Small intestine (tissue), 7 donors: ENCODE measurements around the gene CTSW. TPM values are rescaled to one million over a fixed set of nuclear protein-coding genes. Genes with fewer than 3 reads are reported as not detected.

ENCODE experiments used
- DNase-seq, 2 donors: peaks; one replicate each; pipeline versions ENCODE4 v3.0.0 to v3.0.0-alpha.2; 2013
- FAIRE-seq: peaks from 2 replicates; lab custom pipeline; 2012; peaks lifted over from hg19 to GRCh38; lab: Jason Lieb, UNC
- H3K27ac ChIP-seq, 3 donors: one replicate each; pipeline ENCODE4 v1.5.1; 2013; ENCODE audit warnings: low read length in 2 of 3, mild to moderate bottlenecking in 2 of 3, control low read depth in 1 of 3, inconsistent platforms in 1 of 3, low read depth in 1 of 3, moderate library complexity in 1 of 3
- H3K27me3 ChIP-seq, 3 donors: one replicate each; pipeline ENCODE4 v1.6.1; 2013; ENCODE audit warnings: low read length in 3 of 3, inconsistent platforms in 1 of 3; ENCODE audit not compliant: control insufficient read depth in 3 of 3, insufficient read depth in 3 of 3
- H3K36me3 ChIP-seq, 3 donors: one replicate each; pipeline ENCODE4 v1.6.1; 2013; ENCODE audit warnings: low read length in 3 of 3, inconsistent platforms in 1 of 3, low read depth in 1 of 3, mild to moderate bottlenecking in 1 of 3, moderate library complexity in 1 of 3; ENCODE audit not compliant: control insufficient read depth in 3 of 3, insufficient read depth in 2 of 3
- H3K4me1 ChIP-seq, 3 donors: one replicate each; pipeline ENCODE4 v1.6.1; 2013; ENCODE audit warnings: low read length in 2 of 3, inconsistent platforms in 1 of 3, low read depth in 1 of 3, mild to moderate bottlenecking in 1 of 3, moderate library complexity in 1 of 3; ENCODE audit not compliant: control insufficient read depth in 3 of 3, insufficient read depth in 2 of 3
- H3K4me3 ChIP-seq, 3 donors: one replicate each; pipeline ENCODE4 v1.5.1; 2013; ENCODE audit warnings: low read length in 3 of 3, control low read depth in 1 of 3, inconsistent platforms in 1 of 3, low read depth in 1 of 3, mild to moderate bottlenecking in 1 of 3, moderate library complexity in 1 of 3
- H3K9me3 ChIP-seq, 2 donors: one replicate each; pipeline ENCODE4 v1.6.1; 2013; ENCODE audit warnings: low read depth in 1 of 2, low read length in 1 of 2; ENCODE audit not compliant: control insufficient read depth in 2 of 2, insufficient read depth in 1 of 2
- WGBS, 3 donors: extraction: QIAGEN DNeasy Blood & Tissue Kit; methylation state at CpG; one replicate each; pipeline ENCODE4 v1.1.7; 2013; 5-methylcytosine and 5-hydroxymethylcytosine counted together
- polyA plus RNA-seq, 4 donors: library from polyadenylated mRNA; stranded (reverse) in 3 of 4; unstranded in 1 of 4; fragments of 200-250 nt in 3 of 4; fragments of 120-200 nt in 1 of 4; gene quantifications; one replicate each; pipeline versions ENCODE4 v1.2.1 to v1.2.3, GENCODE V29; 2013
- donor health status: healthy with polysubstance abuse.
- donor health status: control.
- donor health status: control.
- donor health status: Bipolar disorder and iron deficiency.
- donor health status: healthy.

The CTSW gene
- polyA plus RNA-seq, 4 donors, result 0.43 to 3.5 (median 1.1) TPM

DNA sequence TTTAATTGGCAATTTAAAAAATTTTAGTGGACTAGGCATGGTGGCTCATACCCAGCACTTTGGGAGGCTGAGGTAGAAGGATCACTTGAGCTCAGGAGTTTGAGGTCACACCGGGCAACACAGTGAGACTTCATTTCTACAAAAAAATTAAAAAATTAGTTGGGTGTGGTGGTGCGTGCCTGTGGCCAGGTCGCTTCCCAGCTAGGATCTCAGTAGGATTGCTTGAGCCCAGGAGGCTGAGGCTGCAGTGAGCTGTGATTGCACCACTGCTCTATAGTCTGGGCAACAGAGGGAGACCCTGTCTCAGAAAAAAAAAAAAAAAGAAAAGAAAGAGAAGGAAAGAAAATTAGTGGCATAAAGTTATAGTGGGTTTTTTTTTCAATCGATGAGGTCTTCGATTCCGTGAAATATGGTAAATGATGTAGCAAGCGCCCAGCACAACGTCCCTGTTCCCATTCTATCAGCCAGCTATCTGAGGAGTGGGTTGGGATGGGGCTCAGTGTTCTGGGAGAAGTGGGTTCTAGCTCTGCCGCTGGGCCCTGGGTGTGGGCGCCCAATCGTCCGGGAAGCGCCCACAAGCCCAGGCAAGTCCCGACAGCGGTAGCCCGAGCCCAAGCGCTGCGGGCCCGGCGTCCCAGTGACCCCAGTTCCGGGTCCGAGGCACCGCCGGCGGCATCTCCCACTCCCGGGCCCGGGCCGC is 19.2 kb downstream of the CTSW start:
- peaks cover 0 to 76% (median 0%) of the 10 kb centered on the region in 3 donors for H3K27me3 ChIP-seq
- 25 to 40% (median 38%) methylated on average over 15 to 28 of the region's 28 CpGs for WGBS, 3 donors
- FAIRE-seq (no peak), DNase-seq (no peak)
- peak overlapping the region in 2 of 3 donors; percentile 20 to 58 for H3K4me3 ChIP-seq
- no peaks in the 10 kb centered on the region for H3K36me3 ChIP-seq
- no peaks in the 10 kb centered on the region for H3K9me3 ChIP-seq
- peaks cover 0 to 17% (median 4%) of the 10 kb centered on the region in 3 donors for H3K4me1 ChIP-seq
- H3K27ac ChIP-seq, result peak overlapping the region in 1 of 3 donors; percentile 69

DNA sequence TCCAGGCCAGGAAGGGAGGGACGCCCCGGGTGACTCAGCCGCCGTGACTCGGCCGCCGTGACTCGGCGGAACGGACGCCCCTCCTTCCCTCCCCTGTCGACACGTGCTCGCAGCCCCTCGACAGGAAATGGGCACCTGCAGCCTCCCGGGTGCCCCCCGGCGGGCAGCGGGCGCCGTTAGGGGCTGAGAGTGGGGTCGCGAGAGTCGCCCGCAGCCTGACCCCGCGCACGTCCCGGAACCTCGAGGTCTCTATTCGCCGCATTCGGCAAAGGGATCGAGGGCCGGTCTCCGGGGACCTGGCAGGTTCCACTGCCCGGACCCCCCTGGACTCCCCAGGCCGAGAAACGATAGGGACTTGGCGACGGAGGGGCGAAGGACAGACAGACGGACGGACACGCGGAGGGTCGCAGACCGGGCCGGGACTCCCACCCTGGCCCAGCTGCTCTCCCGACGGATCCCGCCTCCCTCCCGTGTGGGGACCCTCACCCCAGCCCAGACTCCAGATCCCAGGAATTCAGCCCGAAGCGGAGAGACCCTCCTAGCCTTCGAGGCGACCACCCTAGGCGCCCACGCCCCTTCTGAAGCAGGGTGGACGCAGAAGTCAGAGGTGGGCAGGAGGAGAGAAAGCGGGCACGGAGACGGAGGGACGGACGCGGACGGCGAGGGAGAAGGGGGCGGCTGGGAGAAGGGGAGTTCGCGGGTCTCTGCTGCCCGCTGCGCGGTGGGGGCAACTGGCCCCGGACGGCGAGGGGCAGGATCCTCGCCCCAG is 19.9 kb downstream of the CTSW start:
- H3K27ac ChIP-seq, result peak overlapping the region in 1 of 3 donors; percentile 88

DNA sequence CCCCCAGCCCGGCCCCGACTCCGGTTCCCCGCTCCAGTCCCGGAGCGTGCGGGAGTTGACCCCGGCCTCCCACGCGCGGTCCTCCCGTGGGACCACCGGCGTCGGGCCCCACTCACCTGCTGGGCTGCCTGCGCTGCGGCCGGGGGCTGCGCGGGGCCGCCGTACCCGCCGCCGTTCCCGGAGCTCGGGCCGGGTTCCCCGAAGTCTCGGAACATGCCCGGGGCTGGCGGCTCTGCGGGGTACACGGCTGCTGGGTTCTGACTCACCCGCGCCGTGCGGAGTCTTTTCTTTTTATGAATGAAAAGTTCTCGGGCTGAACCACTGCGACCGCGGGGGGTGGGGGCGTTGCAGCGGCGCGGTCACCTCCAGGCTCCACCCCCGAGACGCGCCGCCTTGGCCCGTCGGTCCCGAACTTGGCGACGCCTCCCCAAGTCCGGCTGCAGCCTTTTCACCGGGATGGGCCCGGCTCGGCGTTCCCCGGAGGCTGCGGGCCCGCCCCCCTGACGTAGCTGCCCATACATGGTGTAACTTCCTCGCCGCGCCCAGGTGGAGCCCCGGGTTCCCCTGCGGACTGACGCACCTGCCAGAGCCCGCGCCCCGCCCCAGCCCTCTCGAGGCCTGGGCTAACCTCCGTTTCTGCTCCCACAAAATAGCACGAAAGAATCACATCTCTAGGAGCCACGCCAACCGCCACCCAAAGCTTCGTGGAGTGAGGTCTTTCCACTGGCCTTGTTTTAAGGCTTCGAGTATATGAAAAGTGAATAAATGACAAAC is 20.7 kb downstream of the CTSW start, which contains the start of gene FOSL1:
Gene FOSL1, minus strand, starts transcription at position 264 of the 774 bp plus-strand sequence. Its CDS starts 49 bp downstream, at position 215.
- FAIRE-seq (no peak), DNase-seq (peak; percentile 96)
- no peaks in the 10 kb centered on the region for H3K9me3 ChIP-seq
- peak within 1 kb of the TSS in 2 of 3 donors; percentile 48 to 58 for H3K4me3 ChIP-seq
- 1% methylated on average over 67 to 80 of the region's 80 CpGs for WGBS, 3 donors
- peaks cover 0 to 17% (median 4%) of the 10 kb centered on the region in 3 donors for H3K4me1 ChIP-seq
- H3K27me3 ChIP-seq, result peaks cover 0 to 76% (median 0%) of the 10 kb centered on the region in 3 donors
- peak within 1 kb of the TSS in 1 of 3 donors; percentile 88 for H3K27ac ChIP-seq
- H3K36me3 ChIP-seq, result no peaks in the 10 kb centered on the region

More for the DNA sequence above, 19.9 kb downstream of the CTSW start:
- Histone ChIP-seq H3K36me3 (no peaks in the 10 kb centered on the region), H3K4me3 (peak overlapping the region in 2 of 3 donors; percentile 48 to 58), H3K9me3 (no peaks in the 10 kb centered on the region), H3K4me1 (peaks cover 0 to 17% (median 4%) of the 10 kb centered on the region in 3 donors), H3K27me3 (peaks cover 0 to 76% (median 0%) of the 10 kb centered on the region in 3 donors)
- no peak for FAIRE-seq
- WGBS, 3 donors, result 1 to 2% (median 1%) methylated on average over 46 to 78 of the region's 78 CpGs
- DNase-seq, result peak; percentile 72 to 78

DNA sequence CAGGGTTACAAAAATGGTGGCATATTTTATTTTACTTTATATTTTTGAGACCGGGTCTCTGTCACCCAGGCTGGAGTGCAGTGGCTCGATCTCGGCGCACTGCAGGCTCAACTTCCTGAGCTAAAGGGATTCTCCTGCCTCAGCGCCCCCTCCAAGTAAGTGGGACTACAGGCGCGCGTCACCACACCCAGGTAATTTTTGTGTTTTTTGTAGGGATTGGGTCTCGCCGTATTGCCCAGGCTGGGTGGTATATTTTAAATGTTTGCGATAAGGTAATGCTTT is 21.2 kb downstream of the CTSW start:
- Histone ChIP-seq H3K27me3 (peaks cover 0 to 71% (median 0%) of the 10 kb centered on the region in 3 donors), H3K36me3 (no peaks in the 10 kb centered on the region), H3K4me1 (peaks cover 0 to 17% (median 4%) of the 10 kb centered on the region in 3 donors), H3K9me3 (no peaks in the 10 kb centered on the region), H3K4me3 (no peak overlapping the region), H3K27ac (peak overlapping the region in 1 of 3 donors; percentile 16)
- WGBS, 3 donors, result 50 to 66% (median 58%) methylated on average over 11 of the region's 11 CpGs
- DNase-seq (no peak), FAIRE-seq (no peak)

DNA sequence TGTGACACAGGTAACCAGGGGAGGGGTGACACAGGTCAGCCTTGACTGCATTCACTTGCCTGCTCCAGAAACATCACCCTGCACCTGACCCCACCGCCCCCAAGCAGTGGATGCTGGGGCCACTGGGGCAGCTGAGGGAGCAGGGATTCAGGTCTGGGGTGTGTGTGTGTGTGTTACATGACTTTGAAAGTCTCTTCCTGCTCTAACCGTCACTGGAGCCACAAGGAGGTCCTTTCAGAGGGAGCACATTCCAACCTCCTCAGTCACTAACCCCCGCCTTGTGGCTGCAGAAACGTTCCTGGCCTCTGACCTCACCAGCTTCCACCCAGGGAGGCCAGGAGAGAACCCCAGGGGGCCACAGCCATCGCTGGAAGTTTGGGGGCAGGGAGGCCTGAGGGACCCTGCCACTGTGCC is 23.4 kb downstream of the CTSW start:
- H3K36me3 ChIP-seq, result no peaks in the 10 kb centered on the region
- H3K4me1 ChIP-seq, result peaks cover 0 to 17% (median 4%) of the 10 kb centered on the region in 3 donors
- no peaks in the 10 kb centered on the region for H3K9me3 ChIP-seq
- H3K4me3 ChIP-seq, result no peak overlapping the region
- 13 to 29% (median 22%) methylated on average over 5 of the region's 5 CpGs for WGBS, 3 donors
- FAIRE-seq (no peak), DNase-seq (no peak)
- H3K27ac ChIP-seq, result no peak overlapping the region
- peaks cover 0 to 66% (median 0%) of the 10 kb centered on the region in 3 donors for H3K27me3 ChIP-seq

DNA sequence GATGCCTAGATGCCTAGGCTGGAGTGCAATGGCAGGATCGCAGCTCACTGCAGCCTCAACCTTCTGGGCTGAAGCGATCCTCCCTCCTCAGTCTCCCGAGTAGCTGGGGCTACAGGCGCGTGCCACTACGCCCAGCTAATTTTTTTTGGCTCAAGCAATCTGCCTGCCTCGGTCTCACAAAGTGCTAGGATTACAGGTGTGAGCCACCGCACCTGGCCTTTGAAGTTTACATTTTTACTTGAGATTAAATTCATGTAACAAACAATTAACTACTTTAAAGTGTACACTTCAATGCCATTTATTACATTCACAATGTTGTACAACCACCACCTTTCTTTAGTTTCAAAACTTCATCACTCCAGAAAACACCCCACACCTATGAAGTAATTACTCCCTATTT is 24.1 kb downstream of the CTSW start:
- Histone ChIP-seq H3K9me3 (no peaks in the 10 kb centered on the region), H3K36me3 (no peaks in the 10 kb centered on the region), H3K4me3 (no peak overlapping the region), H3K4me1 (peaks cover 0 to 17% (median 4%) of the 10 kb centered on the region in 3 donors), H3K27ac (no peak overlapping the region), H3K27me3 (peaks cover 0 to 61% (median 0%) of the 10 kb centered on the region in 3 donors)
- 19 to 60% (median 52%) methylated on average over 8 of the region's 8 CpGs for WGBS, 3 donors
- FAIRE-seq (no peak), DNase-seq (no peak)

DNA sequence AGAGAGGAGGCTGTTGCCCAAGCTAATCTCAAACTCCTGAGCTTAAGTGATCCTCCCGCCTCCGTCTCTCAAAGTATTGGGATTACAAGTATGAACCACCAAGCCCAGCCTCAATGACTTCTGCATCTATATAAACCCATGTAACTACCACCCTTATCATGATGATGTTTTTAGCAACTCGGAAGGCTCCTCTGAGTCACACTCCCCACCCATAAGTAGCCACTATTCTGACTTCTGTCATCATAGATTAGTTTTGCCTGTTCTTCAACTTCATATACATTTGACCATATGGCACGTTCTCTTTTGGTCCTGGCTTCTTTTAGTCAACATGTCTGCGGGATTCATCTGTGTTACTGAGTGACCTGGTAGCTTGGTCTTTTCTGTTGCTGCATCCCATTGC is 27.0 kb downstream of the CTSW start:
- WGBS, 3 donors, result 75 to 81% (median 79%) methylated on average over 5 of the region's 5 CpGs
- no peak overlapping the region for H3K27ac ChIP-seq
- no peak overlapping the region for H3K4me3 ChIP-seq
- no peaks in the 10 kb centered on the region for H3K4me1 ChIP-seq
- FAIRE-seq, result no peak
- DNase-seq, result no peak
- no peaks in the 10 kb centered on the region for H3K9me3 ChIP-seq
- no peaks in the 10 kb centered on the region for H3K36me3 ChIP-seq
- peaks cover 0 to 51% (median 0%) of the 10 kb centered on the region in 3 donors for H3K27me3 ChIP-seq

DNA sequence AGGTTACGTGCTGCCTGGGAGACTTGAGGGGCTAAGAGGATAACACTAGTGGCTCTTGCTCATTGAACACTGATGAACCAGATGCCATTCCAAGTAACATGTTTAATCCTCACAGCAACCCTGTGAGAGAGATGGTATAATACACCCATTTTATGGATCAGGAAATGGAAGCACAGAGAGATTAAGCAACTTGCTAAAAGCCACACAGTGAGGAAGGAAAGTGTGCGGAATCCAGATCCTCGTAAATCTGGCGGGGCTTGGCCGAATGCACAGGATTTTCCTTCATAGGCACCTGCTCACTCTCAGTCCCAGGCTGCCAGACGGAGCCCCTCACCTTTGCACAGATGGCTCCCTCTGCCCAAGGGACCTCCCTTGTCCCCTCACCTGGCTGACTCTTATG is 28.2 kb downstream of the CTSW start:
- no peaks in the 10 kb centered on the region for H3K36me3 ChIP-seq
- FAIRE-seq (no peak), DNase-seq (no peak)
- H3K27ac ChIP-seq, result no peak overlapping the region
- H3K27me3 ChIP-seq, result peaks cover 0 to 41% (median 0%) of the 10 kb centered on the region in 3 donors
- no peaks in the 10 kb centered on the region for H3K9me3 ChIP-seq
- H3K4me1 ChIP-seq, result peaks cover 0 to 2% (median 0%) of the 10 kb centered on the region in 3 donors
- WGBS, 3 donors, result 82 to 95% (median 90%) methylated on average over 6 of the region's 6 CpGs
- H3K4me3 ChIP-seq, result no peak overlapping the region
